Muscle layer of colon (tissue), 2 donors: Measurements from ENCODE around the gene VEGFC.

Experiments used
- H3K27ac ChIP-seq: one replicate; pipeline ENCODE4 v1.7.0; 2013; ENCODE audit warnings: low read depth, mild to moderate bottlenecking, low read length, moderate library complexity
- H3K27me3 ChIP-seq, 2 donors: one replicate each; pipeline ENCODE4 v1.7.0; 2013; ENCODE audit warnings: low read length in 2 of 2, mild to moderate bottlenecking in 2 of 2; ENCODE audit not compliant: insufficient read depth in 2 of 2, control insufficient read depth in 1 of 2
- H3K36me3 ChIP-seq: one replicate; pipeline ENCODE4 v1.7.0; 2013; ENCODE audit warnings: mild to moderate bottlenecking, low read length; ENCODE audit not compliant: insufficient read depth
- H3K4me1 ChIP-seq: one replicate; pipeline ENCODE4 v1.7.0; 2013; ENCODE audit warnings: mild to moderate bottlenecking, low read length; ENCODE audit not compliant: insufficient read depth
- H3K4me3 ChIP-seq, 2 donors: one replicate each; pipeline ENCODE4 v1.7.0; 2013; ENCODE audit warnings: low read length in 2 of 2, low read depth in 1 of 2, mild to moderate bottlenecking in 1 of 2, moderate library complexity in 1 of 2
- H3K9ac ChIP-seq: one replicate; pipeline ENCODE4 v1.7.0; 2013; ENCODE audit warnings: low read length
- H3K9me3 ChIP-seq: one replicate; pipeline ENCODE4 v1.7.0; 2013; ENCODE audit warnings: mild to moderate bottlenecking, low read length
- donor health status: abdominal sarcoma.
- donor health status: Adenocarcinoma of cecum.

Gene VEGFC

GRCh38 chr4:176734461-176734860, 58.3 kb downstream of the VEGFC start:
- H3K4me1 ChIP-seq: peaks cover 1% of the 10 kb centered on the region
- no peak overlapping the region for H3K4me3 ChIP-seq

GRCh38 chr4:176729489-176729888, 63.2 kb downstream of the VEGFC start:
- no peaks in the 10 kb centered on the region for H3K9me3 ChIP-seq
- peaks cover 4% of the 10 kb centered on the region for H3K4me1 ChIP-seq
- no peak overlapping the region for H3K9ac ChIP-seq
- H3K36me3 ChIP-seq: no peaks in the 10 kb centered on the region
- no peak overlapping the region for H3K4me3 ChIP-seq
- no peaks in the 10 kb centered on the region for H3K27me3 ChIP-seq
- no peak overlapping the region for H3K27ac ChIP-seq

More at GRCh38 chr4:176734461-176734860, 58.3 kb downstream of the VEGFC start:
- Histone ChIP-seq H3K27ac (no peak overlapping the region), H3K9me3 (no peaks in the 10 kb centered on the region), H3K36me3 (no peaks in the 10 kb centered on the region), H3K27me3 (no peaks in the 10 kb centered on the region), H3K9ac (no peak overlapping the region)

- no peak overlapping the region for H3K4me3 ChIP-seq
- no peak overlapping the region for H3K9ac ChIP-seq
- H3K27me3 ChIP-seq: no peaks in the 10 kb centered on the region
- no peaks in the 10 kb centered on the region for H3K9me3 ChIP-seq
- no peak overlapping the region for H3K27ac ChIP-seq
- H3K4me1 ChIP-seq: peaks cover 4% of the 10 kb centered on the region
- H3K36me3 ChIP-seq: no peaks in the 10 kb centered on the region
Observed at GRCh38 chr4:176726803-176727202, 65.9 kb downstream of the VEGFC start.

GRCh38 chr4:176721459-176721858, 71.3 kb downstream of the VEGFC start:
- no peaks in the 10 kb centered on the region for H3K4me1 ChIP-seq
- H3K9ac ChIP-seq: no peak overlapping the region
- H3K27me3 ChIP-seq: no peaks in the 10 kb centered on the region
- no peak overlapping the region for H3K4me3 ChIP-seq
- H3K27ac ChIP-seq: no peak overlapping the region
- no peaks in the 10 kb centered on the region for H3K9me3 ChIP-seq
- no peaks in the 10 kb centered on the region for H3K36me3 ChIP-seq

- H3K36me3 ChIP-seq: no peaks in the 10 kb centered on the region
- H3K27ac ChIP-seq: no peak overlapping the region
- no peaks in the 10 kb centered on the region for H3K27me3 ChIP-seq
- H3K9me3 ChIP-seq: no peaks in the 10 kb centered on the region
- H3K9ac ChIP-seq: no peak overlapping the region
- H3K4me1 ChIP-seq: no peaks in the 10 kb centered on the region
- no peak overlapping the region for H3K4me3 ChIP-seq
Observed at GRCh38 chr4:176718881-176719280, 73.8 kb downstream of the VEGFC start.

GRCh38 chr4:176717237-176717636, 75.5 kb downstream of the VEGFC start:
- Histone ChIP-seq H3K27me3 (no peaks in the 10 kb centered on the region), H3K9ac (no peak overlapping the region), H3K36me3 (no peaks in the 10 kb centered on the region), H3K9me3 (no peaks in the 10 kb centered on the region), H3K4me3 (no peak overlapping the region), H3K27ac (no peak overlapping the region), H3K4me1 (no peaks in the 10 kb centered on the region)

- no peaks in the 10 kb centered on the region for H3K9me3 ChIP-seq
Observed at GRCh38 chr4:176709417-176709816, 83.3 kb downstream of the VEGFC start.

GRCh38 chr4:176708771-176709311, 83.9 kb downstream of the VEGFC start:
- Histone ChIP-seq H3K36me3 (no peaks in the 10 kb centered on the region), H3K4me3 (no peak overlapping the region), H3K4me1 (no peaks in the 10 kb centered on the region), H3K27ac (no peak overlapping the region), H3K9me3 (no peaks in the 10 kb centered on the region), H3K9ac (no peak overlapping the region), H3K27me3 (no peaks in the 10 kb centered on the region)

More at GRCh38 chr4:176709417-176709816, 83.3 kb downstream of the VEGFC start:
- no peaks in the 10 kb centered on the region for H3K27me3 ChIP-seq
- no peak overlapping the region for H3K27ac ChIP-seq
- H3K4me1 ChIP-seq: no peaks in the 10 kb centered on the region
- no peak overlapping the region for H3K9ac ChIP-seq
- H3K36me3 ChIP-seq: no peaks in the 10 kb centered on the region
- H3K4me3 ChIP-seq: no peak overlapping the region

- H3K9ac ChIP-seq: no peak overlapping the region
- no peaks in the 10 kb centered on the region for H3K27me3 ChIP-seq
- H3K9me3 ChIP-seq: no peaks in the 10 kb centered on the region
- H3K27ac ChIP-seq: no peak overlapping the region
- no peaks in the 10 kb centered on the region for H3K4me1 ChIP-seq
- no peaks in the 10 kb centered on the region for H3K36me3 ChIP-seq
- H3K4me3 ChIP-seq: no peak overlapping the region
Observed at GRCh38 chr4:176690716-176691115, 102.0 kb downstream of the VEGFC start.

GRCh38 chr4:176680668-176681180, 112.0 kb downstream of the VEGFC start:
- H3K9me3 ChIP-seq: no peaks in the 10 kb centered on the region
- H3K36me3 ChIP-seq: no peaks in the 10 kb centered on the region
- H3K27ac ChIP-seq: no peak overlapping the region
- no peak overlapping the region for H3K4me3 ChIP-seq
- H3K27me3 ChIP-seq: no peaks in the 10 kb centered on the region
- H3K4me1 ChIP-seq: peaks cover 22% of the 10 kb centered on the region
- no peak overlapping the region for H3K9ac ChIP-seq

- H3K9ac ChIP-seq: no peak overlapping the region
- H3K4me3 ChIP-seq: no peak overlapping the region
- H3K9me3 ChIP-seq: no peaks in the 10 kb centered on the region
- no peaks in the 10 kb centered on the region for H3K27me3 ChIP-seq
- peaks cover 22% of the 10 kb centered on the region for H3K4me1 ChIP-seq
- H3K36me3 ChIP-seq: no peaks in the 10 kb centered on the region
- H3K27ac ChIP-seq: no peak overlapping the region
Observed at GRCh38 chr4:176676901-176677300, 115.8 kb downstream of the VEGFC start.

- no peaks in the 10 kb centered on the region for H3K9me3 ChIP-seq
- H3K27ac ChIP-seq: no peak overlapping the region
- H3K27me3 ChIP-seq: no peaks in the 10 kb centered on the region
- no peak overlapping the region for H3K9ac ChIP-seq
- H3K4me3 ChIP-seq: no peak overlapping the region
- H3K4me1 ChIP-seq: peaks cover 20% of the 10 kb centered on the region
- no peaks in the 10 kb centered on the region for H3K36me3 ChIP-seq
Observed at GRCh38 chr4:176675810-176676209, 116.9 kb downstream of the VEGFC start.
